Epithelial cell of esophagus (primary cell): ENCODE results near the gene RSKR.

Experiments
- DNase-seq: peaks from one replicate; pipeline ENCODE4 v3.0.0; 2010; ENCODE audit warnings: low read depth
- H3K4me3 ChIP-seq: 2 replicates; pipeline ENCODE4 v1.5.1; 2011; ENCODE audit warnings: mild to moderate bottlenecking, low read length, control low read depth
- TF ChIP-seq, protein P1 (sequence below): IDR thresholded peaks from 2 replicates; pipeline ENCODE4 v1.5.1; 2011; ENCODE audit warnings: low read depth, mild to moderate bottlenecking, low read length, control low read depth, inconsistent platforms; ENCODE audit not compliant: insufficient read depth; ENCODE audit errors: missing control alignments

RSKR gene

DNA sequence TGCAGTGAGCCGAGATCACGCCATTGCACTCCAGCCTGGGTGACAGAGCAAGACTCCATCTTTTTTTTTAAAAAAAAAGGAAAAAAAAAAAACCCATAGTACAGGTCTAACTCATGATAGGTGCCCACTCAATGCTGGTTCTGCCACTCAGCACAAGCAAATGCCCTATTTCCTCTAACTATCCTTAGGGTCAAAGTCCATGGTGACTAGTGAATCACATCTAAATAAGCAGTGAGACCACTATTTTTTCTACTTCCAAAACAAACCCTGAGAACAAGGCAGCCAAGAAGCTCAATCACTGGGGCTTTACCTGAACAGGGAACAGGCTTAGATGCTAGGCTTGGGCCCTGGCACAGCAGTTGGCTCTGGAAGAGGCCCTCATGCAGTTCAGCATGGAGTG, 27.6 kb upstream of the RSKR start:
- H3K4me3 ChIP-seq = no peak overlapping the region
- TF ChIP-seq, protein P1, sequence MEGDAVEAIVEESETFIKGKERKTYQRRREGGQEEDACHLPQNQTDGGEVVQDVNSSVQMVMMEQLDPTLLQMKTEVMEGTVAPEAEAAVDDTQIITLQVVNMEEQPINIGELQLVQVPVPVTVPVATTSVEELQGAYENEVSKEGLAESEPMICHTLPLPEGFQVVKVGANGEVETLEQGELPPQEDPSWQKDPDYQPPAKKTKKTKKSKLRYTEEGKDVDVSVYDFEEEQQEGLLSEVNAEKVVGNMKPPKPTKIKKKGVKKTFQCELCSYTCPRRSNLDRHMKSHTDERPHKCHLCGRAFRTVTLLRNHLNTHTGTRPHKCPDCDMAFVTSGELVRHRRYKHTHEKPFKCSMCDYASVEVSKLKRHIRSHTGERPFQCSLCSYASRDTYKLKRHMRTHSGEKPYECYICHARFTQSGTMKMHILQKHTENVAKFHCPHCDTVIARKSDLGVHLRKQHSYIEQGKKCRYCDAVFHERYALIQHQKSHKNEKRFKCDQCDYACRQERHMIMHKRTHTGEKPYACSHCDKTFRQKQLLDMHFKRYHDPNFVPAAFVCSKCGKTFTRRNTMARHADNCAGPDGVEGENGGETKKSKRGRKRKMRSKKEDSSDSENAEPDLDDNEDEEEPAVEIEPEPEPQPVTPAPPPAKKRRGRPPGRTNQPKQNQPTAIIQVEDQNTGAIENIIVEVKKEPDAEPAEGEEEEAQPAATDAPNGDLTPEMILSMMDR = no peak
- no peak for DNase-seq

DNA sequence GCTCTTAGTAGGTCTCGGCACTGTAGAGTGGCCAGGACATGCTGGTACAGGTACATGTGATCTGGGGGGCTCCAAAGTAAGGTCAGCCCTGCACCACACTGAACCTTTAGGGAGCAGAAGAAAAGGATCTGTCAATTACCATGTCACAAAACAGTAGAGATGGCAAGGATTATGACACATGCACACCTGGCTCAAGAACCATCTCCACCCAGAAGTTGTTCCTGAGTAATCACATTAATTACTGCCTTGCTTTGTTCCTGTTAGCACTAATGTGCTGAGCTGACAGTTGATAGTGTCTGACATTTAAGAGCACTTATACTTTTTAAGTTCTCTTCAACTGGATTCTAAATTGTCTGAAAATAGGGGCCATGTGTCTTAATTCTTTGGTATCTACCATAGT, 21.5 kb upstream of the RSKR start:
- DNase-seq = peak; percentile 48
- TF ChIP-seq, protein P1 = no peak
- no peak overlapping the region for H3K4me3 ChIP-seq

DNA sequence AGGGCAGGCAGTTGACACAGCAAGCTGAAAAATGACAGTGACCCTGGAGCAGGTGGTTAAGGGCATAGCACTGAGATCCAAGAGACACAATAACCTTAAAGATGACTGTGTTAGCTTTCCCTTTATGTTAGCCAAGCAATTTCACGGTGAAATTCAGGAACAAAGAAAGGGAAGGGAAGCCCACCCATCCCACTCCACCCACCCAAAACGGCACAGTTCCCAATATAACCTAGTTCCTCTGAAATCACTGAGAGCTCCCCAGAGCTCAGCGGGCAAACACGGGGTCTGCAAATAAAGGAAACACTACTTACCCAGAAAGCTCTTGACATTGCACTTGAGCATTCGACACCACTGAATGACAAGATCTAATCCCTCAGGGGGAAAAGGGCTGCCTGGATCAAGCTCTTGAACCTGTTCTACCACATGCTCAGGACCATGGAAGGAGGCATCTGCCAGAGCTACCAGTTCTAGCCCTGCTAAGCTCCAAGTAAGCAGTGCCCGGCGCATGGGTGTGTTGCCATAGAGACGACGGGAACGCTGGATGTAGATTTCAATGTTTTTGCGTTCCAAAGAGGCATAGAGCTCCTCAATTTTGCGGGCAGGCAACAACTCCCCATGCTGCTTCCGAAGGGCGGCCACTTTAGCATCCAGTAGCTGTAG, 20.4 kb upstream of the RSKR start:
- no peak overlapping the region for H3K4me3 ChIP-seq
- TF ChIP-seq, protein P1 = no peak
- peak; percentile 46 for DNase-seq

DNA sequence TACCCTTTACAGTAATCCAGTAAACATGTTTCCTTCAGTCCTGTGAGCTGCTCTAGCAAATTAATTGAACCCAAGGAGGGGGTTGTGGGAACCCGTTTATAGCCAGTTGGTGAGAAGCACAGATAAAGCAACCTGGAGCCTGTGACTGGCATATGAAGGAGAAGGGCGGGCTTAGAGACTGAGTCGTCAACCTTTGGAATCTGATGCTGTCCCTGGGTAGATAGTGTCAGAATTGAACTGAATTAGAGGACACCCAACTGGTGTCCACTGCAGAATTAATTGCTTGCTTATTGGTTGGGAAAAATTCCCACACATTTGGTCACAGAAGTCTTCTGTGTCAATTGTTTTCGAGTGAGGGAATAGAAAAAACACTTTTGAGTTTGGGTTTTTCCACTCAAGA, 12.8 kb upstream of the RSKR start:
- no peak overlapping the region for H3K4me3 ChIP-seq
- DNase-seq = no peak
- TF ChIP-seq, protein P1 = no peak

DNA sequence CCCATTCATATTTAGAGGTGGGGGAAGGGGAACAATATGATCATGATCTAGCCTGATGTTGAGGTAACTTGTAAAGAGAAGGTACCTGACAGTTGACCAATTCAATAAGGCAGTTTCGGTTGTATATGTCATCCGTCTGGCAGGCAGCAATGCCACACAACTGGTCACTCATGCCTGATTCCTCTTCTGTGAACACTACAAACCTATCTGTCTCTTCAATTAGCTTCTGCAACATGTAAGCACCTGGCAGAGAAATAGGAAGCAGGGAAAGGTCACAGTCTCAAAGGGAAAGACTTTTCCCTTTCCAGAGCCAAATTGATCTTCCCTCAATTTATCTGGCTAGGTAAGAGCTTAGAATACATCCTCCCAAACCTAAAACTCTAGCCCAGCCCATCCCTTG, 10.2 kb upstream of the RSKR start:
- TF ChIP-seq, protein P1 = no peak
- DNase-seq = no peak
- H3K4me3 ChIP-seq = no peak overlapping the region

DNA sequence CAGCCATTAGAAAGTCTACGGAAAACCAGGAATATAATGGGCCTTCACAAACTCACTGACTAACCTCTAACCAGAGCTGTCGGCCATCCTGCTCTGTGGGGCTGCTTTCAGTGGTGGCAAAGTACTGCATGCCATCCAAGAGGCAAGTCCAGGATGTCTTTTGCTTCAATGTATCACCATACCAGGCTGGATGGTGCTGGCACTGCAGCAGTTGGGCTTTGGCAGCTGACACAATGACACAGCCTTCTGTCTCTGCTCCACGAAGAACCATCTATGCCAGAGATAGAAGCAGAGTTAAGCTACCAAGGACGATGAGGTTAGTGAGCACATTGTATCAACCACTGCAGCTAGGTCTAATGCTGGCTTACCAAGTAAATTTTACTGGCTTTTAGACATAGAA, 9.7 kb upstream of the RSKR start:
- TF ChIP-seq, protein P1 = no peak
- DNase-seq = no peak
- no peak overlapping the region for H3K4me3 ChIP-seq

DNA sequence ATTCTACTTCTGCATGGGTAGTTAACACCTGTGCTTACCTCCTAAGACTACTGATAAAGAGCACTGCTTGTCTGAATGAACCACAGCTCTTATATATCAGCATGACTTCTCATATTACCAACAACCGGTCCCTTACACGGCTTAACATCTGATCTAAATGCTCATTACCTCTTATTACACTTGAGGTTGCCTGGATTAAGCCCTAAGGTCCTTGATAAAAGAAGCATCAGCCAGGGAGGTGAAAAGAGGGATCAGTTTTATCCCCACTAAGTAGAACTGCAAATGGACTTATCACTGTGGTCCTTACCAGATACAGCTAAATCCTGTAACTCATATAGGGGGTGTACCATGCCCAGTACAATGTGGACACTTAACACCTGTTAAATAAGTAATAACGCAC, 8.2 kb upstream of the RSKR start:
- H3K4me3 ChIP-seq = no peak overlapping the region
- TF ChIP-seq, protein P1 = no peak
- no peak for DNase-seq
